Ovary (tissue), 9 donors: Measurements from ENCODE around the gene RMND1. TPM values are rescaled to one million over a fixed set of nuclear protein-coding genes. Genes with fewer than 3 reads are reported as not detected.

ENCODE experiments used
- DNase-seq, 5 donors: peaks; one replicate each; pipeline ENCODE4 v3.0.0-alpha.2; 2019 to 2020
- H3K27ac ChIP-seq, 2 donors: fragments of 200-600 bp; one replicate each; pipeline versions ENCODE4 v1.5.1 to v1.8.0; 2019 to 2022
- H3K27me3 ChIP-seq: fragments of 200-600 bp; one replicate; pipeline ENCODE4 v1.8.0; 2022
- H3K36me3 ChIP-seq: fragments of 200-600 bp; sonication (generic); one replicate; pipeline ENCODE4 v1.5.1; 2019
- H3K4me1 ChIP-seq: one replicate; pipeline ENCODE4 v1.8.1; 2013; ENCODE audit warnings: mild to moderate bottlenecking, moderate library complexity; ENCODE audit not compliant: insufficient read depth
- H3K4me3 ChIP-seq: fragments of 200-600 bp; sonication (generic); one replicate; pipeline ENCODE4 v1.5.1; 2017
- H3K9me3 ChIP-seq, 2 donors: fragments of 200-600 bp in 1 of 2; sonication (generic) in 1 of 2; one replicate each; pipeline versions ENCODE4 v1.5.1 to v1.8.1; 2013 to 2019; ENCODE audit warnings: mild to moderate bottlenecking in 1 of 2, moderate library complexity in 1 of 2
- CTCF ChIP-seq, 3 donors: fragments of 450-650 bp in 2 of 3; fragments of 200-600 bp in 1 of 3; IDR thresholded peaks; one replicate each; pipeline versions ENCODE4 v1.5.1 to v1.8.0; 2016 to 2022; ENCODE audit warnings: antibody characterized with exemption in 3 of 3, mild to moderate bottlenecking in 1 of 3
- EP300 ChIP-seq: sonication (generic); formaldehyde crosslinking; IDR thresholded peaks from one replicate; pipeline ENCODE4 v1.6.1; 2017; ENCODE audit warnings: antibody characterized with exemption
- POLR2A ChIP-seq: fragments of 450-650 bp; IDR thresholded peaks from one replicate; pipeline ENCODE4 v1.6.1; 2017; ENCODE audit warnings: antibody characterized with exemption, mild to moderate bottlenecking, moderate library complexity
- WGBS, 3 donors: extraction: QIAGEN DNeasy Blood & Tissue Kit in 1 of 3; methylation state at CpG; one replicate each; pipeline versions ENCODE4 v1.1.5 to v1.1.7; 2013 to 2017; 5-methylcytosine and 5-hydroxymethylcytosine counted together
- intact Hi-C, 4 donors: fragments of 100-400 bp; cut with DNase I; formaldehyde crosslinking; loops; one replicate each; pipeline versions ENCODE4 v1.11.0 to v1.15.1; 2022 to 2023
- polyA plus RNA-seq, 2 donors: library from polyadenylated mRNA; stranded (reverse); fragments of 200-250 nt in 1 of 2; fragments of 350-450 nt in 1 of 2; fragmentation: Illumina TruSeq in 1 of 2; extraction: RNeasy Lipid Tissue Mini Kit (QIAGEN cat#74804) in 1 of 2; gene quantifications; one replicate each; pipeline ENCODE4 v1.2.3, GENCODE V29; 2013 to 2014
- total RNA-seq, 7 donors: library from RNA; depleted of rRNA in 2 of 7; stranded (reverse); fragments of >200 nt in 2 of 7; fragmentation: NEBNext Ultra II Directional in 3 of 7; extraction: Animal tissue kit (Norgen Biotek cat#: 25700) in 3 of 7; gene quantifications; one replicate each; pipeline versions ENCODE4 v1.1.0 to v1.2.4, GENCODE V29; 2016 to 2023
- donor health status: DM: no; HTN: no; CAD: no; lungs with moderate emphysema.
- donor health status: DM: no; HTN: no; CAD: no.
- donor health status: Bipolar disorder and iron deficiency.
- donor health status: DM: yes; HTN: yes; CAD: no.
- donor health status: DM: no; HTN: no; CAD: no.
- donor health status: DM: yes; HTN: yes; CAD: no.

Gene RMND1
- total and polyA plus RNA-seq, 9 donors = 17.1 to 23.7 (median 20.4) TPM

- Histone ChIP-seq H3K27ac (no peak overlapping the region), H3K27me3 (no peaks in the 10 kb centered on the region), H3K9me3 (no peaks in the 10 kb centered on the region), H3K4me1 (peaks cover 1% of the 10 kb centered on the region), H3K4me3 (no peak overlapping the region), H3K36me3 (no peaks in the 10 kb centered on the region)
- WGBS, 3 donors = 86 to 93% (median 88%) methylated on average over 4 of the region's 4 CpGs
- TF ChIP-seq POLR2A = no peak
- no peak for TF ChIP-seq CTCF (IDR thresholded peaks at IDR 0.05)
- TF ChIP-seq EP300 = no peak
- DNase-seq = no peak
- intact Hi-C loops = no loop called here
These were observed 26.4 kb downstream of the RMND1 start for GRCh38 chr6:151425561-151425960.

GRCh38 chr6:151422981-151423380 lies 28.9 kb downstream of the RMND1 start:
- intact Hi-C loops = no loop called here
- no peak for TF ChIP-seq EP300
- H3K36me3 ChIP-seq = no peaks in the 10 kb centered on the region
- no peaks in the 10 kb centered on the region for H3K27me3 ChIP-seq
- no peak overlapping the region for H3K4me3 ChIP-seq
- no peak for DNase-seq
- no peak overlapping the region for H3K27ac ChIP-seq
- no peaks in the 10 kb centered on the region for H3K9me3 ChIP-seq
- peaks cover 1% of the 10 kb centered on the region for H3K4me1 ChIP-seq
- WGBS, 3 donors = 64 to 66% (median 65%) methylated on average over 4 of the region's 4 CpGs

- no peak overlapping the region for H3K4me3 ChIP-seq
- H3K9me3 ChIP-seq = no peaks in the 10 kb centered on the region
- 80 to 93% (median 89%) methylated on average over 1 of the region's 1 CpG for WGBS, 3 donors
- intact Hi-C loops = no loop called here
- H3K27me3 ChIP-seq = no peaks in the 10 kb centered on the region
- H3K4me1 ChIP-seq = no peaks in the 10 kb centered on the region
- H3K36me3 ChIP-seq = no peaks in the 10 kb centered on the region
- DNase-seq = no peak
- TF ChIP-seq EP300 (no peak), POLR2A (no peak), CTCF (IDR thresholded peaks at IDR 0.05) (no peak)
- no peak overlapping the region for H3K27ac ChIP-seq
These were observed 34.4 kb downstream of the RMND1 start for GRCh38 chr6:151417477-151417876.

- Histone ChIP-seq H3K27ac (no peak overlapping the region), H3K4me3 (no peak overlapping the region), H3K4me1 (no peaks in the 10 kb centered on the region), H3K27me3 (no peaks in the 10 kb centered on the region), H3K36me3 (no peaks in the 10 kb centered on the region), H3K9me3 (no peaks in the 10 kb centered on the region)
- DNase-seq = no peak
- TF ChIP-seq EP300 = no peak
- TF ChIP-seq POLR2A = no peak
- no peak for TF ChIP-seq CTCF (IDR thresholded peaks at IDR 0.05)
- WGBS, 3 donors = 97% methylated on average over 3 of the region's 3 CpGs
- intact Hi-C loops = no loop called here
These were observed 37.2 kb downstream of the RMND1 start for GRCh38 chr6:151414641-151415260.

- DNase-seq = no peak
- Histone ChIP-seq H3K9me3 (no peaks in the 10 kb centered on the region), H3K36me3 (no peaks in the 10 kb centered on the region), H3K4me3 (no peak overlapping the region), H3K4me1 (no peaks in the 10 kb centered on the region), H3K27me3 (no peaks in the 10 kb centered on the region), H3K27ac (no peak overlapping the region)
- intact Hi-C loops = no loop called here
- TF ChIP-seq EP300 (no peak), CTCF (IDR thresholded peaks at IDR 0.05) (no peak), POLR2A (no peak)
- 95 to 96% (median 95%) methylated on average over 8 of the region's 8 CpGs for whole genome bisulfite sequencing, 3 donors
These were observed 38.4 kb downstream of the RMND1 start for GRCh38 chr6:151413372-151414145.
